ENCODE results near the gene SLC35E2B.
"Not testable (repeated sequence)": the region's sequence is repeated elsewhere in the genome, so short reads cannot be mapped to it uniquely, and the experiment has no call there.

- TF ChIP-seq, protein P1, sequence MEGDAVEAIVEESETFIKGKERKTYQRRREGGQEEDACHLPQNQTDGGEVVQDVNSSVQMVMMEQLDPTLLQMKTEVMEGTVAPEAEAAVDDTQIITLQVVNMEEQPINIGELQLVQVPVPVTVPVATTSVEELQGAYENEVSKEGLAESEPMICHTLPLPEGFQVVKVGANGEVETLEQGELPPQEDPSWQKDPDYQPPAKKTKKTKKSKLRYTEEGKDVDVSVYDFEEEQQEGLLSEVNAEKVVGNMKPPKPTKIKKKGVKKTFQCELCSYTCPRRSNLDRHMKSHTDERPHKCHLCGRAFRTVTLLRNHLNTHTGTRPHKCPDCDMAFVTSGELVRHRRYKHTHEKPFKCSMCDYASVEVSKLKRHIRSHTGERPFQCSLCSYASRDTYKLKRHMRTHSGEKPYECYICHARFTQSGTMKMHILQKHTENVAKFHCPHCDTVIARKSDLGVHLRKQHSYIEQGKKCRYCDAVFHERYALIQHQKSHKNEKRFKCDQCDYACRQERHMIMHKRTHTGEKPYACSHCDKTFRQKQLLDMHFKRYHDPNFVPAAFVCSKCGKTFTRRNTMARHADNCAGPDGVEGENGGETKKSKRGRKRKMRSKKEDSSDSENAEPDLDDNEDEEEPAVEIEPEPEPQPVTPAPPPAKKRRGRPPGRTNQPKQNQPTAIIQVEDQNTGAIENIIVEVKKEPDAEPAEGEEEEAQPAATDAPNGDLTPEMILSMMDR (IDR thresholded peaks at IDR 0.05; ENCODE audit: insufficient read depth, low read depth, low read length): not testable (repeated sequence)
- TF ChIP-seq EZH2 (IDR thresholded peaks at IDR 0.05; ENCODE audit: insufficient read depth, low read length): not testable (repeated sequence)
Measured at GRCh38 chr1:1696431-1697357, 4.1 kb upstream of the SLC35E2B start.
